ENCODE results near the gene OGFR. TPM values are rescaled to one million over a fixed set of nuclear protein-coding genes. Genes with fewer than 3 reads are reported as not detected.

The OGFR gene
- total RNA-seq, 1 experiment from 2014 or later: 31.0 TPM

- H3K4me1 Mint-ChIP-seq (ENCODE audit: insufficient read depth, unreplicated experiment): peaks cover 41% of the 10 kb centered on the region
- CTCF ChIA-PET: interaction anchor here (0.6 to 3.9 kb wide), 12 partner anchors 7 to 618 kb away, joined by 3 to 20 read pairs (median 4); no protein-coding TSS in a partner anchor
- BruUV-seq (replicated peaks): no TSS peak
Measured at GRCh38 chr20:62772619-62772989, 32.0 kb upstream of the OGFR start.

GRCh38 chr20:62772990-62773844 lies 31.4 kb upstream of the OGFR start:
- Mint-ChIP-seq H3K36me3 (ENCODE audit: insufficient read depth, unreplicated experiment) (no peaks in the 10 kb centered on the region), H3K9me3 (ENCODE audit: unreplicated experiment) (peaks cover 8% of the 10 kb centered on the region), H3K27me3 (ENCODE audit: insufficient read depth, unreplicated experiment) (no peaks in the 10 kb centered on the region), H3K27ac (ENCODE audit: low read depth, unreplicated experiment) (peak overlapping the region; percentile 84), H3K4me3 (ENCODE audit: unreplicated experiment) (peak overlapping the region; percentile 58), H3K4me1 (ENCODE audit: insufficient read depth, unreplicated experiment) (peaks cover 41% of the 10 kb centered on the region)
- BruUV-seq (replicated peaks): TSS peak; percentile 27
- POLR2A ChIA-PET: interaction anchor here (0.5 to 4.8 kb wide), 35 partner anchors 13 to 1092 kb away, joined by 3 to 49 read pairs (median 4); partner anchors contain the start of genes MRGBP, SLCO4A1 and TPD52L2
- intact Hi-C loops (cut with micrococcal nuclease): no loop called here
- CTCF ChIA-PET: interaction anchor here (0.5 to 3.9 kb wide), 18 partner anchors 8 to 617 kb away, joined by 3 to 20 read pairs (median 4); no protein-coding TSS in a partner anchor
- no peak for TF ChIP-seq CTCF (IDR thresholded peaks at IDR 0.05; ENCODE audit: unreplicated experiment)
- DNase-seq (ENCODE audit: unreplicated experiment): peak; percentile 96

More at GRCh38 chr20:62772619-62772989, 32.0 kb upstream of the OGFR start:
- Mint-ChIP-seq H3K36me3 (ENCODE audit: insufficient read depth, unreplicated experiment) (no peaks in the 10 kb centered on the region), H3K9me3 (ENCODE audit: unreplicated experiment) (peaks cover 8% of the 10 kb centered on the region), H3K27me3 (ENCODE audit: insufficient read depth, unreplicated experiment) (no peaks in the 10 kb centered on the region), H3K27ac (ENCODE audit: low read depth, unreplicated experiment) (peak overlapping the region; percentile 84), H3K4me3 (ENCODE audit: unreplicated experiment) (peak overlapping the region; percentile 58)
- DNase-seq (ENCODE audit: unreplicated experiment): no peak
- POLR2A ChIA-PET: interaction anchor here (0.6 to 4.8 kb wide), 29 partner anchors 13 to 1092 kb away, joined by 3 to 49 read pairs (median 5); partner anchors contain the start of genes MRGBP, SLCO4A1 and TPD52L2
- intact Hi-C loops (cut with micrococcal nuclease): no loop called here
- TF ChIP-seq CTCF (IDR thresholded peaks at IDR 0.05; ENCODE audit: unreplicated experiment): no peak

- intact Hi-C loops (cut with micrococcal nuclease): no loop called here
- CTCF ChIA-PET: interaction anchor here (0.5 to 3.9 kb wide), 12 partner anchors 10 to 106 kb away, joined by 3 to 20 read pairs (median 4); no protein-coding TSS in a partner anchor
- Mint-ChIP-seq H3K9me3 (ENCODE audit: unreplicated experiment) (peaks cover 8% of the 10 kb centered on the region), H3K4me3 (ENCODE audit: unreplicated experiment) (peak overlapping the region; percentile 58), H3K36me3 (ENCODE audit: insufficient read depth, unreplicated experiment) (no peaks in the 10 kb centered on the region), H3K27ac (ENCODE audit: low read depth, unreplicated experiment) (no peak overlapping the region), H3K27me3 (ENCODE audit: insufficient read depth, unreplicated experiment) (no peaks in the 10 kb centered on the region), H3K4me1 (ENCODE audit: insufficient read depth, unreplicated experiment) (peaks cover 35% of the 10 kb centered on the region)
- POLR2A ChIA-PET: interaction anchor here (0.5 to 4.8 kb wide), 23 partner anchors 12 to 225 kb away, joined by 3 to 49 read pairs (median 5); partner anchors contain the start of genes MRGBP and SLCO4A1
- TF ChIP-seq CTCF (IDR thresholded peaks at IDR 0.05; ENCODE audit: unreplicated experiment): no peak
- no TSS peak for BruUV-seq (replicated peaks)
- DNase-seq (ENCODE audit: unreplicated experiment): no peak
Measured at GRCh38 chr20:62773845-62774714, 30.6 kb upstream of the OGFR start.
